Measurements from ENCODE around the gene EXD3.
"Not testable (repeated sequence)": the region's sequence is repeated elsewhere in the genome, so short reads cannot be mapped to it uniquely, and the experiment has no call there.

The EXD3 gene

GRCh38 chr9:137266585-137267453, 156.1 kb downstream of the EXD3 start:
- Histone ChIP-seq H3K9ac (ENCODE audit: low read depth, low read length) (no peak overlapping the region), H3K4me3 (ENCODE audit: low read length) (no peak overlapping the region), H3K36me3 (ENCODE audit: insufficient read depth, low read length) (peaks cover 62% of the 10 kb centered on the region), H3K4me1 (ENCODE audit: control insufficient read depth, insufficient read depth, low read length) (peaks cover 5% of the 10 kb centered on the region), H3K9me3 (replicated peaks; ENCODE audit: low read length) (no peaks in the 10 kb centered on the region), H3K27me3 (ENCODE audit: control insufficient read depth, insufficient read depth, low read length) (no peaks in the 10 kb centered on the region), H3K4me2 (ENCODE audit: low read length) (no peak overlapping the region)

- H3K4me2 ChIP-seq (ENCODE audit: low read length): no peak overlapping the region
- H3K9me3 ChIP-seq (replicated peaks; ENCODE audit: low read length): no peaks in the 10 kb centered on the region
- H3K9ac ChIP-seq (ENCODE audit: low read depth, low read length): no peak overlapping the region
- no peaks in the 10 kb centered on the region for H3K27me3 ChIP-seq (ENCODE audit: control insufficient read depth, insufficient read depth, low read length)
- peaks cover 59% of the 10 kb centered on the region for H3K36me3 ChIP-seq (ENCODE audit: insufficient read depth, low read length)
- peaks cover 5% of the 10 kb centered on the region for H3K4me1 ChIP-seq (ENCODE audit: control insufficient read depth, insufficient read depth, low read length)
- H3K4me3 ChIP-seq (ENCODE audit: low read length): no peak overlapping the region
Observed at GRCh38 chr9:137266162-137266527, 156.8 kb downstream of the EXD3 start.

GRCh38 chr9:137265496-137266161, 157.3 kb downstream of the EXD3 start:
- Histone ChIP-seq H3K27me3 (ENCODE audit: control insufficient read depth, insufficient read depth, low read length) (no peaks in the 10 kb centered on the region), H3K36me3 (ENCODE audit: insufficient read depth, low read length) (peaks cover 56% of the 10 kb centered on the region), H3K9ac (ENCODE audit: low read depth, low read length) (no peak overlapping the region), H3K4me1 (ENCODE audit: control insufficient read depth, insufficient read depth, low read length) (peaks cover 5% of the 10 kb centered on the region), H3K4me2 (ENCODE audit: low read length) (no peak overlapping the region), H3K9me3 (replicated peaks; ENCODE audit: low read length) (no peaks in the 10 kb centered on the region), H3K4me3 (ENCODE audit: low read length) (no peak overlapping the region)

- H3K4me1 ChIP-seq (ENCODE audit: control insufficient read depth, insufficient read depth, low read length): peaks cover 5% of the 10 kb centered on the region
- H3K4me3 ChIP-seq (ENCODE audit: low read length): no peak overlapping the region
- no peaks in the 10 kb centered on the region for H3K9me3 ChIP-seq (replicated peaks; ENCODE audit: low read length)
- no peak overlapping the region for H3K4me2 ChIP-seq (ENCODE audit: low read length)
- no peak overlapping the region for H3K9ac ChIP-seq (ENCODE audit: low read depth, low read length)
- no peaks in the 10 kb centered on the region for H3K27me3 ChIP-seq (ENCODE audit: control insufficient read depth, insufficient read depth, low read length)
- H3K36me3 ChIP-seq (ENCODE audit: insufficient read depth, low read length): peaks cover 50% of the 10 kb centered on the region
Observed at GRCh38 chr9:137264067-137264466, 158.9 kb downstream of the EXD3 start.

- peaks cover 2% of the 10 kb centered on the region for H3K4me1 ChIP-seq (ENCODE audit: control insufficient read depth, insufficient read depth, low read length)
- H3K4me2 ChIP-seq (ENCODE audit: low read length): no peak overlapping the region
- H3K4me3 ChIP-seq (ENCODE audit: low read length): no peak overlapping the region
- H3K9ac ChIP-seq (ENCODE audit: low read depth, low read length): no peak overlapping the region
- H3K36me3 ChIP-seq (ENCODE audit: insufficient read depth, low read length): peaks cover 50% of the 10 kb centered on the region
- H3K9me3 ChIP-seq (replicated peaks; ENCODE audit: low read length): no peaks in the 10 kb centered on the region
- H3K27me3 ChIP-seq (ENCODE audit: control insufficient read depth, insufficient read depth, low read length): no peaks in the 10 kb centered on the region
Observed at GRCh38 chr9:137263506-137263905, 159.5 kb downstream of the EXD3 start.

GRCh38 chr9:137262909-137263285, 160.1 kb downstream of the EXD3 start:
- Histone ChIP-seq H3K9ac (ENCODE audit: low read depth, low read length) (no peak overlapping the region), H3K36me3 (ENCODE audit: insufficient read depth, low read length) (peaks cover 48% of the 10 kb centered on the region), H3K27me3 (ENCODE audit: control insufficient read depth, insufficient read depth, low read length) (no peaks in the 10 kb centered on the region), H3K9me3 (replicated peaks; ENCODE audit: low read length) (no peaks in the 10 kb centered on the region), H3K4me1 (ENCODE audit: control insufficient read depth, insufficient read depth, low read length) (peaks cover 2% of the 10 kb centered on the region), H3K4me2 (ENCODE audit: low read length) (no peak overlapping the region), H3K4me3 (ENCODE audit: low read length) (no peak overlapping the region)

GRCh38 chr9:137262173-137262908, 160.6 kb downstream of the EXD3 start:
- not testable (repeated sequence) for H3K9me3 ChIP-seq (replicated peaks; ENCODE audit: low read length); H3K4me2 ChIP-seq (ENCODE audit: low read length); H3K9ac ChIP-seq (ENCODE audit: low read depth, low read length); H3K4me1 ChIP-seq (ENCODE audit: control insufficient read depth, insufficient read depth, low read length); H3K27me3 ChIP-seq (ENCODE audit: control insufficient read depth, insufficient read depth, low read length); H3K4me3 ChIP-seq (ENCODE audit: low read length)
- H3K36me3 ChIP-seq (ENCODE audit: insufficient read depth, low read length): peaks cover 45% of the 10 kb centered on the region
